K562 (cell line): ENCODE results near the gene BCL2L15. TPM values are rescaled to one million over a fixed set of nuclear protein-coding genes. Genes with fewer than 3 reads are reported as not detected.

Source experiments
- ATAC-seq: fragments of 200-7000 bp; cut with Tn5 transposase; 3 replicates; pipeline ENCODE4 v1.9.1; 2020; ENCODE audit warnings: moderate library complexity
- BruUV-seq: library from RNA; stranded (reverse); fragments of 400-500 nt; replicated peaks from 2 replicates; lab custom pipeline; 2021; lab: Mats Ljungman, UMichigan
- CTCF ChIA-PET: fragments of 300-600 bp; formaldehyde crosslinking; extraction: SDS; loops from one replicate; lab custom pipeline; 2021; ENCODE audit warnings: low intra/inter-chr PET ratio; lab: Yijun Ruan, JAX
- POLR2A ChIA-PET: fragments of 300-600, 350-650 bp; sonication (Branson Sonifier 250); formaldehyde crosslinking; extraction: SDS; loops from one replicate; lab custom pipeline; 2021; ENCODE audit warnings: antibody characterized with exemption, inconsistent platforms; lab: Yijun Ruan, JAX
- DNase-seq, 4 experiments: peaks; one replicate each; pipeline versions ENCODE4 v3.0.0 to v3.0.0-alpha.2; 2011 to 2018; ENCODE audit warnings: low spot score in 3 of 4, mixed read lengths in 3 of 4; ENCODE audit errors: extremely low read depth in 1 of 4
- FAIRE-seq: peaks from 2 replicates; lab custom pipeline; 2011; peaks lifted over from hg19 to GRCh38; lab: Jason Lieb, UNC
- H2AFZ ChIP-seq: 2 replicates; pipeline ENCODE4 v1.6.0; 2011; ENCODE audit warnings: low read depth, low read length, control low read depth, inconsistent platforms
- H3K27ac ChIP-seq: fragments of 200-600 bp; 3 replicates; pipeline ENCODE4 v1.8.0; 2011; ENCODE audit warnings: low read depth, mild to moderate bottlenecking, control low read depth, inconsistent platforms, low read length, moderate library complexity, mixed read lengths; ENCODE audit errors: extremely low read depth
- H3K27me3 ChIP-seq, 2 experiments: fragments of 300-600 bp in 1 of 2; 2 replicates in 1 of 2; 3 replicates in 1 of 2; pipeline versions ENCODE4 v1.6.0 to v1.8.0; 2011; ENCODE audit warnings: inconsistent platforms in 2 of 2, low read length in 2 of 2, mild to moderate bottlenecking in 1 of 2, mixed read lengths in 1 of 2, moderate library complexity in 1 of 2; ENCODE audit not compliant: control insufficient read depth in 2 of 2, insufficient read depth in 2 of 2
- H3K36me3 ChIP-seq: fragments of 300-600 bp; 3 replicates; pipeline ENCODE4 v1.8.0; 2011; ENCODE audit warnings: mild to moderate bottlenecking, low read length, inconsistent platforms; ENCODE audit not compliant: control insufficient read depth, insufficient read depth
- H3K4me1 ChIP-seq, 2 experiments: fragments of 200-600 bp in 1 of 2; replicated peaks in 1 of 2; 2 replicates in 1 of 2; 3 replicates in 1 of 2; pipeline versions ENCODE4 v1.5.1 to v1.8.0; 2011; ENCODE audit warnings: inconsistent platforms in 2 of 2, low read length in 2 of 2, mild to moderate bottlenecking in 1 of 2, mixed read lengths in 1 of 2, moderate library complexity in 1 of 2; ENCODE audit not compliant: control insufficient read depth in 2 of 2, insufficient read depth in 2 of 2
- H3K4me2 ChIP-seq: 2 replicates; pipeline ENCODE4 v1.6.1; 2011; ENCODE audit warnings: low read length, control low read depth, inconsistent platforms, mixed read lengths; ENCODE audit not compliant: insufficient read depth
- H3K4me3 ChIP-seq: fragments of 200-600 bp; sonication (generic), shearing (Covaris generic); 2 replicates; pipeline ENCODE4 v1.5.1; 2016; ENCODE audit warnings: control low read depth, inconsistent platforms
- H3K79me2 ChIP-seq: fragments of 200-600 bp; 3 replicates; pipeline ENCODE4 v1.8.0; 2011; ENCODE audit warnings: low read length, inconsistent platforms; ENCODE audit not compliant: control insufficient read depth, insufficient read depth
- H3K9ac ChIP-seq, 2 experiments: 2 replicates each; pipeline versions ENCODE4 v1.6.0 to v1.6.1; 2011; ENCODE audit warnings: low read depth in 2 of 2, low read length in 2 of 2, control low read depth in 1 of 2, inconsistent platforms in 1 of 2, mild to moderate bottlenecking in 1 of 2, mixed read lengths in 1 of 2; ENCODE audit not compliant: insufficient read depth in 1 of 2
- H3K9me1 ChIP-seq: one replicate; pipeline ENCODE4 v1.6.0; 2011; ENCODE audit warnings: inconsistent platforms, mild to moderate bottlenecking, low read length, moderate library complexity; ENCODE audit not compliant: control insufficient read depth, insufficient read depth
- H3K9me3 ChIP-seq: replicated peaks from 2 replicates; pipeline ENCODE4 v1.5.1; 2011; ENCODE audit warnings: low read depth, low read length, inconsistent platforms; ENCODE audit not compliant: control insufficient read depth, insufficient read depth
- H4K20me1 ChIP-seq: replicated peaks from 2 replicates; pipeline ENCODE4 v1.6.1; 2011; ENCODE audit warnings: low read length, inconsistent platforms, mixed read lengths; ENCODE audit not compliant: control insufficient read depth, insufficient read depth
- BRD4 ChIP-seq: fragments of 200-600 bp; sonication (generic); IDR thresholded peaks from 2 replicates; pipeline ENCODE4 v1.6.1; 2017; ENCODE audit warnings: inconsistent platforms
- C11orf30 ChIP-seq: fragments of 450-650 bp; IDR thresholded peaks from 2 replicates; pipeline ENCODE4 v1.6.1; 2016; ENCODE audit warnings: low read depth, mild to moderate bottlenecking
- EHMT2 ChIP-seq: fragments of 450-650 bp; IDR thresholded peaks from 2 replicates; pipeline ENCODE4 v1.6.1; 2018; ENCODE audit warnings: antibody characterized with exemption
- EWSR1 ChIP-seq: fragments of 450-650 bp; IDR thresholded peaks from 2 replicates; pipeline ENCODE4 v1.6.1; 2018; ENCODE audit warnings: borderline replicate concordance, mild to moderate bottlenecking, low read depth, moderate library complexity; ENCODE audit not compliant: partially characterized antibody
- FOXA3 ChIP-seq, 2 experiments: fragments of 450-650 bp in 1 of 2; sonication (generic) in 1 of 2; formaldehyde crosslinking; IDR thresholded peaks in 1 of 2; conservative IDR thresholded peaks in 1 of 2; 2 replicates each; pipeline versions ENCODE4 v1.4.0 to v1.8.0; 2020 to 2022; ENCODE audit warnings: mild to moderate bottlenecking in 2 of 2, missing genetic modification reagents in 1 of 2
- FOXO4 ChIP-seq: fragments of 450-650 bp; formaldehyde crosslinking; IDR thresholded peaks from 2 replicates; pipeline ENCODE4 v1.4.0; 2020; ENCODE audit warnings: mild to moderate bottlenecking, moderate library complexity
- KLF13 ChIP-seq: fragments of 450-650 bp; IDR thresholded peaks from 2 replicates; pipeline ENCODE4 v1.6.1; 2016; ENCODE audit warnings: missing genetic modification characterization, low read depth, mild to moderate bottlenecking, missing compliant biosample characterization, moderate library complexity, borderline replicate concordance
- PCBP2 ChIP-seq: fragments of 200-400 bp; formaldehyde crosslinking; IDR thresholded peaks from 2 replicates; pipeline ENCODE4 v1.6.1; 2018; ENCODE audit warnings: low read length, low read depth, mild to moderate bottlenecking, moderate library complexity; ENCODE audit not compliant: poor library complexity, severe bottlenecking
- PHB ChIP-seq: fragments of 250-450 bp; sonication (Bioruptor Pico); IDR thresholded peaks from 2 replicates; pipeline ENCODE4 v1.5.0; 2021
- SMARCC2 ChIP-seq: fragments of 450-650 bp; IDR thresholded peaks from 2 replicates; pipeline ENCODE4 v1.6.1; 2017; ENCODE audit warnings: antibody characterized with exemption, moderate library complexity, mild to moderate bottlenecking, low read depth
- TAF15 ChIP-seq: fragments of 200-400 bp; formaldehyde crosslinking; IDR thresholded peaks from 2 replicates; pipeline ENCODE4 v1.6.1; 2017; ENCODE audit warnings: mild to moderate bottlenecking, low read depth, low read length, moderate library complexity
- TRIM28 ChIP-seq: fragments of 450-650 bp; IDR thresholded peaks from 2 replicates; pipeline ENCODE4 v1.6.1; 2017
- YBX1 ChIP-seq: fragments of 450-650 bp; IDR thresholded peaks from 2 replicates; pipeline ENCODE4 v1.7.1; 2016; ENCODE audit warnings: mild to moderate bottlenecking
- YY1 ChIP-seq, 3 experiments: IDR thresholded peaks; 2 replicates each; pipeline ENCODE4 v1.6.1; 2011; ENCODE audit warnings: low read length in 2 of 3, mild to moderate bottlenecking in 2 of 3, moderate library complexity in 2 of 3, borderline replicate concordance in 1 of 3, control low read depth in 1 of 3, low read depth in 1 of 3; ENCODE audit not compliant: insufficient read depth in 3 of 3, insufficient replicate concordance in 2 of 3, control insufficient read depth in 1 of 3, insufficient read length in 1 of 3; ENCODE audit errors: extremely low read depth in 1 of 3
- ZZZ3 ChIP-seq: fragments of 450-650 bp; IDR thresholded peaks from 2 replicates; pipeline ENCODE4 v1.6.1; 2016; ENCODE audit warnings: antibody characterized with exemption, mild to moderate bottlenecking, moderate library complexity
- WGBS: fragments of 100-300 bp; shearing (Covaris generic); methylation state at CpG from one replicate; pipeline ENCODE4 v1.1.6; 2016; ENCODE audit warnings: low coverage, mixed read lengths; ENCODE audit not compliant: insufficient coverage; ENCODE audit errors: missing lambda C conversion rate; 5-methylcytosine and 5-hydroxymethylcytosine counted together
- in situ Hi-C: fragments of 300-500 bp; cut with MboI; formaldehyde crosslinking; loops from 4 replicates; pipeline ENCODE4 v1.15.0; 2018; ENCODE audit warnings: inconsistent platforms, mixed read lengths
- intact Hi-C: fragments of 100-400 bp; cut with micrococcal nuclease; formaldehyde crosslinking; loops from 2 replicates; pipeline ENCODE4 v1.14.2; 2022
- polyA plus RNA-seq, 8 experiments: library from polyadenylated mRNA; depleted of rRNA in 4 of 8; stranded (reverse) in 5 of 8; unstranded in 3 of 8; fragments of >200 nt; fragmentation: Nextera tagmentation in 2 of 8; fragmentation: Illumina TruSeq in 1 of 8; extraction: Ambion mirVana in 2 of 8; extraction: Trizol in 1 of 8; gene quantifications; 2 replicates each; pipeline versions ENCODE4 v1.2.1 to v1.2.3, GENCODE V29; 2011 to 2014; ENCODE audit warnings: inconsistent platforms in 1 of 8, missing spikeins in 1 of 8
- total RNA-seq, 7 experiments: library from RNA; depleted of rRNA in 6 of 7; stranded (reverse); fragments of >200 nt in 6 of 7; fragmentation: Illumina TruSeq in 2 of 7; extraction: Trizol in 2 of 7; gene quantifications; 2 replicates each; pipeline versions ENCODE4 v1.2.1 to v1.2.3, GENCODE V29; 2011 to 2021; ENCODE audit warnings: low replicate concordance in 1 of 7
- TF ChIP-seq, protein P1 (sequence below): sonication (generic); formaldehyde crosslinking; IDR thresholded peaks from 2 replicates; pipeline ENCODE4 v1.8.0; 2022; ENCODE audit warnings: mild to moderate bottlenecking, missing genetic modification reagents

The BCL2L15 gene
- total and polyA plus RNA-seq, 9 of the 15 experiments (the other 6 are each of a cell fraction or from before 2014, with no cell fraction given) = 0.06 to 0.42 (median 0.28) TPM; not detected in 1

DNA sequence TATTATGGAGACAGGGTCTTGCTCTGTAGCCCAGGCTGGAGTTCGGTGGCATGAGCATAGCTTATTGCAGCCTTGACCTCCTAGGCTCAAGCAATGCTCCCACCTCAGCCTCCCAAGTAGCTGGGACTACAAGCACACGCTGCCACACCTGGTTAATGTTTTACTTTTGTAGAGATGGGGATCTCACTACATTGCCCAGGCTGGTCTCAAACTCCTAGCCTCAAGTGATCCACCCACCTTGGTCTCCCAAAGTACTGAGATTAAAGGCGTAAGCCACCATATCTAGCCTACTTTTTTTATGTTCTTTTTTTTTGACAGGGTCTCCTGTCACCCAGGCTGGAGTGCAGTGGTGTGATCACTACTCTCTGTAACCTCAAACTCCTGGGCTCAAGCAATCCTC is 5.9 kb upstream of the BCL2L15 start (continued):
- TF ChIP-seq PCBP2 = no peak
- TF ChIP-seq EWSR1 = no peak
- TF ChIP-seq FOXA3 (CRISPR knock-in tag; conservative IDR thresholded peaks at IDR 0.05 in 1 of 2, IDR thresholded peaks at IDR 0.05 in 1 of 2) = no peak

DNA sequence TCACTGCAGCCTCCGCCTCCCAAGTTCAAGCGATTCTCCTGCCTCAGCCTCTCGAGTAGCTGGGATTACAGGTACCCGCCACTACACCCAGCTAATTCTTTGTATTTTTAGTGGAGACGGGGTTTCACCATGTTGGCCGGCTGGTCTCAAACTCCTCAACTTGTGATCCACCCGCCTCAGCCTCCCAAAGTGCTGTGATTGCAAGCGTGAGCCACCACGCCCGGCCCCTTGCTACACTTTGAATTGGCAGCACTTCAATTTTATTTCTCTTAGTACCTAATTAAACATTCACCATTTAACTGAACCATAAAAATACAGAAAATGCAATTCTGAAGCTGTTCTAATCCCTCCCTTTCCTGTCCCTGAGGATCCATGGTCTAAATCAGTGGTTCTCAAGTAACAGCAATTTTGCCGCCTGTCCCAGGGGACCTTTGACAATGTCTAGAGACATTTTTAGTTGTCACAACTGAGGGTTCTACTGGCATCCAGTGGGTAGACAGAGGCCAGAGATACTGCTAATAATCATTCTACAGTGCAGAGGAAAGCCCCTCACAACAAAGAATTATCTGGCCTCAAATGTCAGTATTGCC is 4.3 kb upstream of the BCL2L15 start:
- H3K27ac ChIP-seq = no peak overlapping the region
- no peaks in the 10 kb centered on the region for H3K79me2 ChIP-seq
- H3K4me1 ChIP-seq = peaks cover 0 to 9% of the 10 kb centered on the region in 2 experiments; a peak in 3 of 5 replicates
- in situ Hi-C loops (no loop called here), intact Hi-C loops (no loop called here)
- CTCF ChIA-PET = no interaction called here
- H3K36me3 ChIP-seq = peaks cover 21% of the 10 kb centered on the region; the same call in 2 of the 3 replicates
- FAIRE-seq (no peak), DNase-seq (no peak), ATAC-seq (no peak)
- no TSS peak for BruUV-seq
- POLR2A ChIA-PET = interaction anchor here (1.1 to 1.5 kb wide), 2 partner anchors 10 kb away, joined by 4 to 5 read pairs; no protein-coding TSS in a partner anchor
- H3K4me2 ChIP-seq = no peak overlapping the region
- no peak overlapping the region for H2AFZ ChIP-seq
- H3K9me3 ChIP-seq = no peaks in the 10 kb centered on the region
- H3K9me1 ChIP-seq = no peaks in the 10 kb centered on the region
- no peak overlapping the region for H3K4me3 ChIP-seq
- 80% methylated on average over 7 of the region's 11 CpGs for WGBS
- no peaks in the 10 kb centered on the region for H3K27me3 ChIP-seq
- H3K9ac ChIP-seq = no peak overlapping the region
- no peaks in the 10 kb centered on the region for H4K20me1 ChIP-seq
- TF ChIP-seq PHB = no peak
- no peak for TF ChIP-seq SMARCC2
- no peak for TF ChIP-seq KLF13
- TF ChIP-seq EHMT2 = no peak
- TF ChIP-seq TRIM28 = no peak
- no peak for TF ChIP-seq FOXO4
- no peak for TF ChIP-seq ZZZ3
- TF ChIP-seq YY1 (IDR thresholded peaks at IDR 0.05; ENCODE audit: borderline replicate concordance in 1 of 3, control insufficient read depth in 1 of 3, extremely low read depth in 1 of 3, insufficient read depth in 3 of 3, insufficient read length in 1 of 3, insufficient replicate concordance in 2 of 3, low read depth in 1 of 3, low read length in 2 of 3) = no peak
- TF ChIP-seq YBX1 = no peak
- TF ChIP-seq BRD4 = no peak
- TF ChIP-seq TAF15 = no peak
- TF ChIP-seq C11orf30 = no peak
- TF ChIP-seq, protein P1, sequence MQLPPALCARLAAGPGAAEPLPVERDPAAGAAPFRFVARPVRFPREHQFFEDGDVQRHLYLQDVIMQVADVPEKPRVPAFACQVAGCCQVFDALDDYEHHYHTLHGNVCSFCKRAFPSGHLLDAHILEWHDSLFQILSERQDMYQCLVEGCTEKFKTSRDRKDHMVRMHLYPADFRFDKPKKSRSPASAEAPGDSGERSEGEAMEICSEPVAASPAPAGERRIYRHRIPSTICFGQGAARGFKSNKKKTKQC = no peak
